H1 (cell line): ENCODE results near the gene WDR90. TPM values are rescaled to one million over a fixed set of nuclear protein-coding genes. Genes with fewer than 3 reads are reported as not detected.

Experiments
- ATF2 ChIP-seq: IDR thresholded peaks from 2 replicates; pipeline ENCODE4 v1.6.1; 2012; ENCODE audit warnings: low read length, inconsistent platforms
- CTBP2 ChIP-seq: IDR thresholded peaks from 2 replicates; pipeline ENCODE4 v1.7.0; 2011; ENCODE audit warnings: borderline replicate concordance, mild to moderate bottlenecking, moderate library complexity, mixed read lengths, low read length; ENCODE audit not compliant: insufficient read depth, insufficient read length
- PHF8 ChIP-seq: fragments of 200-600 bp; sonication (generic); conservative IDR thresholded peaks from 2 replicates; pipeline ENCODE4 v1.7.1; 2012; ENCODE audit warnings: low read depth, mild to moderate bottlenecking, inconsistent platforms, low read length, moderate library complexity
- POLR2A ChIP-seq, 2 experiments: IDR thresholded peaks; 1 replicate in 1 of 2; 2 replicates in 1 of 2; pipeline ENCODE4 v1.6.1; 2011; ENCODE audit warnings: low read depth in 2 of 2, low read length in 2 of 2, mild to moderate bottlenecking in 2 of 2; ENCODE audit errors: control extremely low read depth in 1 of 2
- SIRT6 ChIP-seq: IDR thresholded peaks from one replicate; pipeline ENCODE4 v1.7.1; 2012; ENCODE audit warnings: low read length, inconsistent platforms
- TBP ChIP-seq: IDR thresholded peaks from 2 replicates; pipeline ENCODE4 v1.6.1; 2011; ENCODE audit warnings: low read depth, low read length, improper control_type of control experiment
- polyA plus RNA-seq, 7 experiments: library from polyadenylated mRNA; depleted of rRNA in 3 of 7; stranded (reverse) in 5 of 7; unstranded in 2 of 7; fragments of >200 nt in 5 of 7; fragments of 200-250 nt in 2 of 7; gene quantifications; 1 replicate in 5 of 7; 2 replicates in 1 of 7; 4 replicates in 1 of 7; pipeline versions ENCODE4 v1.2.1 to v1.2.3, GENCODE V29; 2011 to 2013; ENCODE audit warnings: missing spikeins in 2 of 7, mixed read lengths in 2 of 7
- total RNA-seq: library from RNA; stranded (reverse); fragmentation: NEBNext Ultra II Directional; extraction: Animal tissue kit (Norgen Biotek cat#: 25700); gene quantifications from 2 replicates; pipeline ENCODE4 v1.2.1, GENCODE V29; 2021

The WDR90 gene
- total and polyA plus RNA-seq, 2 of the 8 experiments (the other 6 are each of a cell fraction or from before 2014, with no cell fraction given), result 24.0 to 47.2 TPM

- TF ChIP-seq PHF8, result no peak
- TF ChIP-seq CTBP2, result no peak
- TF ChIP-seq TBP, result no peak
- no peak for TF ChIP-seq ATF2
- no peak for TF ChIP-seq SIRT6
- TF ChIP-seq POLR2A (IDR thresholded peaks at IDR 0.05; ENCODE audit: control extremely low read depth in 1 of 2, low read depth in 2 of 2, low read length in 2 of 2), result no peak
Observed at GRCh38 chr16:669666-670065, 20.5 kb downstream of the WDR90 start (continued).
